SK-N-SH (cell line): ENCODE results near the gene ZNF211. TPM values are rescaled to one million over a fixed set of nuclear protein-coding genes. Genes with fewer than 3 reads are reported as not detected.

ENCODE experiments used
- CTCF ChIA-PET: fragments of 300-600, 350-600 bp; formaldehyde crosslinking; extraction: SDS; loops from one replicate; lab custom pipeline; 2021; lab: Yijun Ruan, JAX
- POLR2A ChIA-PET: fragments of 350-600 bp; sonication (Branson Sonifier 250); formaldehyde crosslinking; extraction: SDS; loops from one replicate; lab custom pipeline; 2020; ENCODE audit warnings: antibody characterized with exemption, inconsistent platforms; lab: Yijun Ruan, JAX
- DNase-seq: peaks from one replicate; pipeline ENCODE4 v3.0.0; 2012
- H2AFZ ChIP-seq: fragments of 200-600 bp; sonication (generic); 2 replicates; pipeline ENCODE4 v1.8.1; 2016; ENCODE audit warnings: antibody characterized with exemption, mild to moderate bottlenecking, low read depth
- H3F3A ChIP-seq: fragments of 200-600 bp; sonication (generic); replicated peaks from 2 replicates; pipeline ENCODE3; 2016; ENCODE audit warnings: antibody characterized with exemption, mild to moderate bottlenecking; ENCODE audit not compliant: insufficient read depth
- H3K27ac ChIP-seq, 2 experiments: fragments of 200-500 bp in 1 of 2; fragments of 200-600 bp in 1 of 2; sonication (Bioruptor generic) in 1 of 2; sonication (generic), shearing (Covaris generic) in 1 of 2; 2 replicates each; pipeline versions ENCODE4 v1.5.1 to v1.6.1; 2014 to 2016; ENCODE audit warnings: low read depth in 2 of 2, inconsistent platforms in 1 of 2, low read length in 1 of 2, mild to moderate bottlenecking in 1 of 2, mixed read lengths in 1 of 2
- H3K27me3 ChIP-seq: fragments of 200-600 bp; sonication (generic), shearing (Covaris generic); 2 replicates; pipeline ENCODE4 v1.6.1; 2016; ENCODE audit warnings: mixed run types; ENCODE audit not compliant: insufficient read depth
- H3K36me3 ChIP-seq, 2 experiments: fragments of 200-500 bp in 1 of 2; fragments of 200-600 bp in 1 of 2; sonication (Bioruptor generic) in 1 of 2; sonication (generic) in 1 of 2; replicated peaks in 1 of 2; 2 replicates each; pipeline versions ENCODE3 to v1.5.1; 2014 to 2016; ENCODE audit warnings: low read length in 1 of 2, mild to moderate bottlenecking in 1 of 2; ENCODE audit not compliant: insufficient read depth in 2 of 2, control insufficient read depth in 1 of 2
- H3K4me1 ChIP-seq, 2 experiments: fragments of 200-500 bp in 1 of 2; fragments of 200-600 bp in 1 of 2; sonication (Bioruptor generic) in 1 of 2; sonication (generic), shearing (Covaris generic) in 1 of 2; 2 replicates each; pipeline versions ENCODE4 v1.5.1 to v1.6.1; 2014 to 2016; ENCODE audit warnings: low read depth in 1 of 2, low read length in 1 of 2, mixed run types in 1 of 2; ENCODE audit not compliant: insufficient read depth in 2 of 2, control insufficient read depth in 1 of 2
- H3K4me2 ChIP-seq: fragments of 200-600 bp; sonication (generic), shearing (Covaris generic); 2 replicates; pipeline ENCODE4 v1.6.1; 2017; ENCODE audit warnings: mixed run types
- H3K4me3 ChIP-seq, 2 experiments: fragments of 200-500 bp in 1 of 2; fragments of 200-600 bp in 1 of 2; sonication (Bioruptor generic) in 1 of 2; sonication (generic), shearing (Covaris generic) in 1 of 2; 2 replicates each; pipeline versions ENCODE4 v1.5.1 to v1.8.1; 2014 to 2016; ENCODE audit warnings: low read depth in 2 of 2, inconsistent platforms in 1 of 2, low read length in 1 of 2, mild to moderate bottlenecking in 1 of 2, mixed read lengths in 1 of 2, moderate library complexity in 1 of 2
- H3K79me2 ChIP-seq: fragments of 200-600 bp; sonication (generic); 2 replicates; pipeline ENCODE4 v1.8.1; 2017; ENCODE audit warnings: mild to moderate bottlenecking; ENCODE audit not compliant: insufficient read depth
- H3K9ac ChIP-seq: fragments of 200-600 bp; sonication (generic); 2 replicates; pipeline ENCODE4 v1.6.1; 2017; ENCODE audit warnings: mixed run types
- H3K9me2 ChIP-seq: fragments of 200-600 bp; sonication (generic); 2 replicates; pipeline ENCODE4 v1.6.1; 2017; ENCODE audit warnings: mixed run types
- H3K9me3 ChIP-seq: fragments of 200-600 bp; sonication (generic); 2 replicates; pipeline ENCODE4 v1.6.1; 2017; ENCODE audit warnings: mixed run types, mild to moderate bottlenecking, moderate library complexity
- H4K20me1 ChIP-seq: fragments of 200-600 bp; sonication (generic); 2 replicates; pipeline ENCODE4 v1.6.1; 2017; ENCODE audit warnings: mild to moderate bottlenecking, mixed run types; ENCODE audit not compliant: insufficient read depth
- CHD2 ChIP-seq: fragments of 150-350 bp; IDR thresholded peaks from 2 replicates; pipeline ENCODE4 v1.6.1; 2018; ENCODE audit warnings: low read length; ENCODE audit not compliant: partially characterized antibody
- FOSL2 ChIP-seq: IDR thresholded peaks from 2 replicates; pipeline ENCODE4 v1.4.0; 2012; ENCODE audit warnings: low read depth, mild to moderate bottlenecking, moderate library complexity, borderline replicate concordance
- FOXM1 ChIP-seq: IDR thresholded peaks from 2 replicates; pipeline ENCODE4 v1.4.0; 2012; ENCODE audit warnings: low read depth, mild to moderate bottlenecking
- GATA2 ChIP-seq: sonication (generic); formaldehyde crosslinking; IDR thresholded peaks from 2 replicates; pipeline ENCODE4 v1.5.0; 2020; ENCODE audit warnings: mild to moderate bottlenecking, missing genetic modification reagents
- NFIC ChIP-seq: IDR thresholded peaks from 2 replicates; pipeline ENCODE4 v1.4.0; 2012; ENCODE audit warnings: borderline replicate concordance
- POLR2AphosphoS5 ChIP-seq: IDR thresholded peaks from 2 replicates; pipeline ENCODE4 v1.6.1; 2012; ENCODE audit warnings: low read depth, low read length
- RCOR1 ChIP-seq: fragments of 150-350 bp; IDR thresholded peaks from 2 replicates; pipeline ENCODE4 v1.6.1; 2017; ENCODE audit warnings: antibody characterized with exemption, low read length
- SMC3 ChIP-seq: IDR thresholded peaks from 2 replicates; pipeline ENCODE4 v1.6.1; 2012; ENCODE audit warnings: low read depth, low read length, improper control_type of control experiment
- WGBS: methylation state at CpG from one replicate; pipeline ENCODE4 v1.1.6; 2017; ENCODE audit warnings: low lambda C conversion rate; 5-methylcytosine and 5-hydroxymethylcytosine counted together
- polyA plus RNA-seq, 3 experiments: library from polyadenylated mRNA; depleted of rRNA; stranded (reverse); fragments of >200 nt; gene quantifications; 2 replicates each; pipeline ENCODE4 v1.2.3, GENCODE V29; 2012
- TF ChIP-seq, protein P1 (sequence below): IDR thresholded peaks from 2 replicates; pipeline ENCODE4 v1.6.1; 2012; ENCODE audit warnings: mild to moderate bottlenecking, low read depth, low read length, moderate library complexity

The ZNF211 gene
- polyA plus RNA-seq, 1 of the 3 experiments (the other 2 are of a cell fraction): 8.6 TPM

- no peak for DNase-seq
- H3K9ac ChIP-seq: no peak overlapping the region
- no peak overlapping the region for H2AFZ ChIP-seq
- peaks cover 23 to 47% of the 10 kb centered on the region in 2 experiments for H3K36me3 ChIP-seq
- H3K4me3 ChIP-seq: no peak overlapping the region; a peak in 1 of 4 replicates
- H4K20me1 ChIP-seq: no peaks in the 10 kb centered on the region
- TF ChIP-seq FOXM1 (no peak), RCOR1 (no peak)
- H3K9me2 ChIP-seq: no peaks in the 10 kb centered on the region
- WGBS: 98% methylated on average over 5 of the region's 5 CpGs
- peaks cover 16% of the 10 kb centered on the region; the same call in 1 of the 2 replicates for H3K79me2 ChIP-seq
- H3K27ac ChIP-seq: no peak overlapping the region
- H3K27me3 ChIP-seq: no peaks in the 10 kb centered on the region
- H3K9me3 ChIP-seq: no peaks in the 10 kb centered on the region
- no peaks in the 10 kb centered on the region for H3F3A ChIP-seq
- no peaks in the 10 kb centered on the region for H3K4me1 ChIP-seq
- CTCF ChIA-PET: no interaction called here
- H3K4me2 ChIP-seq: no peak overlapping the region
- POLR2A ChIA-PET: no interaction called here
Measured at GRCh38 chr19:57606931-57607330, 26.0 kb upstream of the ZNF211 start.

DNA sequence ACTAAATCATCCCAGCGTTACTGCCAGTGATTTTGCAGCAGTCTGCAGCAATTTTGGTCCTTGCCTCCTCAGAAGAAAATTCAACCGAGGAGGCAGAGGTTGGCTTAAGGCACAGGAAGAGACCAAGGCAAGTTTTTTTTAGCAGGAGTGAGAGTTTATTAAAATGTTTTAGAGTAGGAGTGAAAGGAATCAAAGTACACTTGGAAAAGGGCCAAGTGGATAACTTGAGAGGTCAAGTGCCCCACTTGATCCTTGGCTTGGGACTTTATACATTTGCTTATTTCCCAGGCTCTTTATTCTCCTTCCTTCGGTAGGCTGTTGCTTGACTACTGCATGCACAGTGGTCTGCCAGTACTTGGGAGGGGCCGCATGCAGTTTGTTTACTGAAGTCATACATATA is 21.9 kb upstream of the ZNF211 start:
- H3K4me1 ChIP-seq: no peaks in the 10 kb centered on the region; a peak in 1 of 4 replicates
- no peak overlapping the region for H3K4me3 ChIP-seq
- H4K20me1 ChIP-seq: no peaks in the 10 kb centered on the region
- POLR2A ChIA-PET: no interaction called here
- H3K27me3 ChIP-seq: no peaks in the 10 kb centered on the region
- no peak for DNase-seq
- H3K79me2 ChIP-seq: peaks cover 21% of the 10 kb centered on the region
- WGBS: 94% methylated on average over 4 of the region's 4 CpGs
- peaks cover 8 to 35% of the 10 kb centered on the region in 2 experiments for H3K36me3 ChIP-seq
- no peaks in the 10 kb centered on the region for H3K9me3 ChIP-seq
- H3K9me2 ChIP-seq: no peaks in the 10 kb centered on the region
- H2AFZ ChIP-seq: no peak overlapping the region
- TF ChIP-seq, protein P1, sequence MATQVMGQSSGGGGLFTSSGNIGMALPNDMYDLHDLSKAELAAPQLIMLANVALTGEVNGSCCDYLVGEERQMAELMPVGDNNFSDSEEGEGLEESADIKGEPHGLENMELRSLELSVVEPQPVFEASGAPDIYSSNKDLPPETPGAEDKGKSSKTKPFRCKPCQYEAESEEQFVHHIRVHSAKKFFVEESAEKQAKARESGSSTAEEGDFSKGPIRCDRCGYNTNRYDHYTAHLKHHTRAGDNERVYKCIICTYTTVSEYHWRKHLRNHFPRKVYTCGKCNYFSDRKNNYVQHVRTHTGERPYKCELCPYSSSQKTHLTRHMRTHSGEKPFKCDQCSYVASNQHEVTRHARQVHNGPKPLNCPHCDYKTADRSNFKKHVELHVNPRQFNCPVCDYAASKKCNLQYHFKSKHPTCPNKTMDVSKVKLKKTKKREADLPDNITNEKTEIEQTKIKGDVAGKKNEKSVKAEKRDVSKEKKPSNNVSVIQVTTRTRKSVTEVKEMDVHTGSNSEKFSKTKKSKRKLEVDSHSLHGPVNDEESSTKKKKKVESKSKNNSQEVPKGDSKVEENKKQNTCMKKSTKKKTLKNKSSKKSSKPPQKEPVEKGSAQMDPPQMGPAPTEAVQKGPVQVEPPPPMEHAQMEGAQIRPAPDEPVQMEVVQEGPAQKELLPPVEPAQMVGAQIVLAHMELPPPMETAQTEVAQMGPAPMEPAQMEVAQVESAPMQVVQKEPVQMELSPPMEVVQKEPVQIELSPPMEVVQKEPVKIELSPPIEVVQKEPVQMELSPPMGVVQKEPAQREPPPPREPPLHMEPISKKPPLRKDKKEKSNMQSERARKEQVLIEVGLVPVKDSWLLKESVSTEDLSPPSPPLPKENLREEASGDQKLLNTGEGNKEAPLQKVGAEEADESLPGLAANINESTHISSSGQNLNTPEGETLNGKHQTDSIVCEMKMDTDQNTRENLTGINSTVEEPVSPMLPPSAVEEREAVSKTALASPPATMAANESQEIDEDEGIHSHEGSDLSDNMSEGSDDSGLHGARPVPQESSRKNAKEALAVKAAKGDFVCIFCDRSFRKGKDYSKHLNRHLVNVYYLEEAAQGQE: no peak
- TF ChIP-seq FOSL2: no peak
- TF ChIP-seq SMC3: no peak
- TF ChIP-seq GATA2: no peak
- no peak for TF ChIP-seq POLR2AphosphoS5
- no peak for TF ChIP-seq CHD2
- no peak for TF ChIP-seq NFIC
- CTCF ChIA-PET: interaction anchor here (2.4 kb wide), 1 partner anchor 10 kb away, joined by 6 read pairs; no protein-coding TSS in a partner anchor
- H3K9ac ChIP-seq: no peak overlapping the region
- H3K4me2 ChIP-seq: no peak overlapping the region
- no peaks in the 10 kb centered on the region for H3F3A ChIP-seq
- H3K27ac ChIP-seq: no peak overlapping the region
